Aortic smooth muscle cell (primary cell): ENCODE results near the gene CBLN3. TPM values are rescaled to one million over a fixed set of nuclear protein-coding genes. Genes with fewer than 3 reads are reported as not detected.

ENCODE experiments used
- total RNA-seq: library from RNA; depleted of rRNA; stranded (reverse); fragments of >200 nt; gene quantifications from 2 replicates; pipeline ENCODE4 v1.2.3, GENCODE V29; 2014

CBLN3 gene
- 3.0 and 4.5 TPM in 2 replicates for total RNA-seq

GRCh38 chr14:24429395-24430142, at the start of gene CBLN3, which contains the start of gene KHNYN:
TSS of gene CBLN3 (minus strand) at chr14:24429668. CDS start at chr14:24429054, 614 bp downstream.
TSS of gene KHNYN (plus strand) at chr14:24429954. CDS start at chr14:24430731, 777 bp downstream.

DNA sequence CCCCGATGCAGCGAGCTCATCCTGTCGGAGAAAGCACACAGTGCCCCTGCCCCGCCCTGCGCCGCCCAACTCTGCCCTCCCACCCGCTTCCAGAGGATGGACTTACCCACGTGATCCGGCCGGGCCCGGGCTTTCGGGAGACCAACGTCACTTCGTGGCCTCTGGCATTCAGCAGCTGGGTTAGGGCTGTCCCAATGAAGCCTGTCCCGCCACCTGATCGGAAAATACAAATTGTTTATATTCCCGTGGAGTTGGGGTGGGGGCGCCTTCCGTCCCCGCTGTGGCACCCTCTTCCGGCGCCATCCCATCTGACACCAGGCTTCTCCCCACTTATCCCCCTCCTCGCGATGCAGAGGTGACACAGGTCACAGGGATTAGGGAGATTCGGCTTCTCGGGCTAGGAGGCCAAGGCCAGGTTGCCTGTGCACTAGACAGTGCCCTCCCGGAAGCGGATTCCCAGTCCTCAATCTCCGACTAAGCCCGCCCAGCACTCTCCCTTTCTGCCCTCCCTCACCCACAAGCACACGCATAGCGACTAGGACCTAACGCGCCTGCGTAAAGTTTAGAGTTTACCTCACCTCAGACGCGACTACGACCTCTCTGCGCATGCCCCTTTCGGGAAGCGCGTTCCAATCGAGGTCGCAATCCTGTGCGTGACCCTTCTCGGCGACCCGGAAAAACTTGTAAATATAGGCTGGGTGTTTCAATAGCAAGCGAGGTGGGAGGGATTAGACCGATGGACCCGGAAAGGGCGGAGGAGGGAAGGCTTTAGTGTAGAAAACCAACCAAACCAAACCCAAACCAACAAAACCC, 13.0 kb upstream of the CBLN3 start, which contains the start of gene SDR39U1:
Gene SDR39U1 (minus strand): TSS at position 537 of the 813 bp plus-strand sequence. CDS start 7 bp downstream, at position 530.

DNA sequence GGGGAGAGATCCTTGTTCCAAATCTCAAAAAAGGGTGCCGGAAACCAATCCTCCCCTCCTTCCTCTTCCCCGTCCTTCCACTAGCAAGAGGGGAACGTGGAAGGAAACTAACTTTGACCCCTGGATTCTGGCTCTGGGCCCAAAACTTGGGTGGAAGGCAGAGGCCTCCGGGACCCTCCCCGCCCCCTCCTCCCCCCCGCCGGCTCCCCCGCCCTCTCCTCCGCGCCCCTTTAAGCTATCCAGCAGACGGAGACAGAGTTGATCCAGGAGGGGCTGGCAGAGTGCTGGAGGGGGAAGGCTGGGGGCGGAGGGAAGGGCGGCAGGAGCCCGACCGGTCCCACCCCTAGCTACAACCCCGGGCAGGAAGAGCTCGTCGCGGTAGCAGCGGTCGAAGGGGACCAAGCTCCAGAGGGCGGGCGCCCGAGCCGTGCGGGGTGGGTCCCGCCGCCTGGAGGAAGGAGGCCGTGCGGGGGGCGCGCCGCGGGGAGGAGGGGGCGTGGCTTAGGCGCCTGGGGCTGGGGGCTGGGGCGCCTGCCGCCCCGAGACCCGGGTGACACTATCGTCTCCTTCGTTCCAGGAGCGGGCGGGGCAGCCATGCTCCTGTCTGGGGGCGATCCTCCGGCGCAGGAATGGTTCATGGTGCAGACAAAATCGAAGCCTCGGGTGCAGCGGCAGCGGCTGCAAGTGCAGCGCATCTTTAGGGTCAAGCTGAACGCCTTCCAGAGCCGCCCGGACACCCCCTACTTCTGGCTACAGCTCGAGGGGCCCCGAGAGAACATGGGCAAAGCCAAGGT, 30.6 kb downstream of the CBLN3 start, which contains the start of gene NYNRIN:
Gene NYNRIN (plus strand): TSS at position 351 of the 794 bp plus-strand sequence. CDS start 244 bp downstream, at position 595.

Other genes with a start within 250 kb of the CBLN3 start
- gene IPO4, start 240.9 kb downstream of the CBLN3 start, total RNA-seq, result 32.3 and 46.9 TPM in 2 replicates
- 52.8 and 58.4 TPM in 2 replicates for gene TM9SF1, start 234.2 kb downstream of the CBLN3 start, total RNA-seq
- gene TSSK4, start 224.0 kb downstream of the CBLN3 start, total RNA-seq, result 0.19 TPM in 1 of 2 replicates, not detected in the other
- 25.6 and 31.3 TPM in 2 replicates for gene CHMP4A, start 216.2 kb downstream of the CBLN3 start, total RNA-seq
- gene MDP1, start 213.6 kb downstream of the CBLN3 start, total RNA-seq, result 17.4 and 21.1 TPM in 2 replicates
- 300 and 324 TPM in 2 replicates for gene NEDD8, start 197.3 kb downstream of the CBLN3 start, total RNA-seq
- gene GMPR2, start 196.7 kb downstream of the CBLN3 start, total RNA-seq, result 93.1 and 102 TPM in 2 replicates
- 51.5 and 55.1 TPM in 2 replicates for gene TINF2, start 187.0 kb downstream of the CBLN3 start, total RNA-seq
- 0.25 and 0.40 TPM in 2 replicates for gene TGM1, start 166.5 kb downstream of the CBLN3 start, total RNA-seq
- 20.0 and 21.7 TPM in 2 replicates for gene RABGGTA, start 158.1 kb downstream of the CBLN3 start, total RNA-seq
- gene DHRS1, start 129.9 kb downstream of the CBLN3 start, total RNA-seq, result 14.5 and 20.0 TPM in 2 replicates
- 16.8 and 22.3 TPM in 2 replicates for gene NOP9, start 129.8 kb downstream of the CBLN3 start, total RNA-seq
- gene CIDEB, start 121.7 kb downstream of the CBLN3 start, total RNA-seq, result 0.68 and 1.1 TPM in 2 replicates
- gene LTB4R2, start 119.5 kb downstream of the CBLN3 start, total RNA-seq, result 2.0 and 2.6 TPM in 2 replicates
- gene LTB4R, start 118.2 kb downstream of the CBLN3 start, total RNA-seq, result 0.75 and 1.1 TPM in 2 replicates
- gene ADCY4, start 94.6 kb downstream of the CBLN3 start, total RNA-seq, result 2.6 and 2.9 TPM in 2 replicates
- 0.19 and 0.40 TPM in 2 replicates for gene RIPK3, start 89.7 kb downstream of the CBLN3 start, total RNA-seq
- 32.8 and 34.5 TPM in 2 replicates for gene NFATC4, start 61.5 kb downstream of the CBLN3 start, total RNA-seq
- 4.1 and 6.5 TPM in 2 replicates for gene NYNRIN, start 30.7 kb downstream of the CBLN3 start, total RNA-seq
- gene KHNYN, start 286 bp upstream of the CBLN3 start, total RNA-seq, result 48.1 and 48.2 TPM in 2 replicates
- gene SDR39U1, start 13.1 kb upstream of the CBLN3 start, total RNA-seq, result 10.1 and 15.1 TPM in 2 replicates
- not detected in 2 replicates for gene CMA1, start 78.6 kb upstream of the CBLN3 start, total RNA-seq
- gene CTSG, start 146.6 kb upstream of the CBLN3 start, total RNA-seq, result not detected in 2 replicates
- not detected in 2 replicates for gene GZMH, start 180.0 kb upstream of the CBLN3 start, total RNA-seq
- gene GZMB, start 204.5 kb upstream of the CBLN3 start, total RNA-seq, result 0.13 TPM in 1 of 2 replicates, not detected in the other